T-helper 17 cell (primary cell): ENCODE results near the gene TLL2. TPM values are rescaled to one million over a fixed set of nuclear protein-coding genes. Genes with fewer than 3 reads are reported as not detected.

Experiments used
- ATAC-seq: fragments of 150-1000 bp; cut with Tn5 transposase; 2 replicates; pipeline ENCODE4 v1.10.0; 2021; ENCODE audit warnings: mild to moderate bottlenecking, moderate library complexity
- DNase-seq, 3 donors: peaks; one replicate each; pipeline versions ENCODE4 v3.0.0 to v3.0.0-alpha.2; 2020 to 2021
- H3K9me3 ChIP-seq: one replicate; pipeline ENCODE4 v1.7.0; 2013; ENCODE audit warnings: low read length, mild to moderate bottlenecking; ENCODE audit not compliant: control insufficient read depth, poor library complexity, severe bottlenecking
- H3K27ac Mint-ChIP-seq: one replicate; pipeline ENCODE4 v1.8.0; 2022; ENCODE audit warnings: mild to moderate bottlenecking, moderate library complexity, mixed read lengths
- H3K27me3 Mint-ChIP-seq: one replicate; pipeline ENCODE4 v1.8.0; 2022; ENCODE audit warnings: mixed read lengths
- H3K36me3 Mint-ChIP-seq: one replicate; pipeline ENCODE4 v1.8.0; 2022; ENCODE audit warnings: low read depth, mixed read lengths
- H3K4me1 Mint-ChIP-seq: one replicate; pipeline ENCODE4 v1.8.0; 2022; ENCODE audit warnings: mild to moderate bottlenecking, mixed read lengths
- H3K4me3 Mint-ChIP-seq: one replicate; pipeline ENCODE4 v1.8.0; 2022; ENCODE audit warnings: mild to moderate bottlenecking, moderate library complexity, mixed read lengths
- total RNA-seq, 4 donors: library from RNA in 2 of 4; stranded (reverse) in 2 of 4; gene quantifications; one replicate each; pipeline ENCODE4 v1.2.3 and lab custom pipeline; 2022 to 2026

Gene TLL2
- total RNA-seq, 2 donors from 2014 or later: not detected

- DNase-seq (no peak), ATAC-seq (no peak)
- Mint-ChIP-seq H3K27ac (no peak overlapping the region), H3K4me3 (no peak overlapping the region), H3K36me3 (no peaks in the 10 kb centered on the region), H3K4me1 (no peaks in the 10 kb centered on the region), H3K27me3 (peaks cover 62% of the 10 kb centered on the region)
- H3K9me3 ChIP-seq: no peaks in the 10 kb centered on the region
Observed at GRCh38 chr10:96441987-96442643, 71.6 kb downstream of the TLL2 start.

- peaks cover 55% of the 10 kb centered on the region for H3K27me3 Mint-ChIP-seq
- no peak for ATAC-seq
- no peak overlapping the region for H3K4me3 Mint-ChIP-seq
- no peaks in the 10 kb centered on the region for H3K4me1 Mint-ChIP-seq
- H3K9me3 ChIP-seq: no peaks in the 10 kb centered on the region
- no peaks in the 10 kb centered on the region for H3K36me3 Mint-ChIP-seq
- no peak for DNase-seq
- H3K27ac Mint-ChIP-seq: no peak overlapping the region
Observed at GRCh38 chr10:96441322-96441885, 72.3 kb downstream of the TLL2 start.

- no peaks in the 10 kb centered on the region for H3K9me3 ChIP-seq
- H3K36me3 Mint-ChIP-seq: no peaks in the 10 kb centered on the region
- no peaks in the 10 kb centered on the region for H3K4me1 Mint-ChIP-seq
- DNase-seq (no peak), ATAC-seq (no peak)
- peaks cover 48% of the 10 kb centered on the region for H3K27me3 Mint-ChIP-seq
- H3K27ac Mint-ChIP-seq: no peak overlapping the region
- H3K4me3 Mint-ChIP-seq: no peak overlapping the region
Observed at GRCh38 chr10:96440361-96441292, 73.1 kb downstream of the TLL2 start.

- no peaks in the 10 kb centered on the region for H3K4me1 Mint-ChIP-seq
- no peak overlapping the region for H3K27ac Mint-ChIP-seq
- no peaks in the 10 kb centered on the region for H3K36me3 Mint-ChIP-seq
- peaks cover 42% of the 10 kb centered on the region for H3K27me3 Mint-ChIP-seq
- DNase-seq (no peak), ATAC-seq (no peak)
- no peaks in the 10 kb centered on the region for H3K9me3 ChIP-seq
- H3K4me3 Mint-ChIP-seq: no peak overlapping the region
Observed at GRCh38 chr10:96439725-96440124, 74.0 kb downstream of the TLL2 start.

- no peaks in the 10 kb centered on the region for H3K9me3 ChIP-seq
- H3K4me1 Mint-ChIP-seq: no peaks in the 10 kb centered on the region
- H3K27me3 Mint-ChIP-seq: peaks cover 30% of the 10 kb centered on the region
- ATAC-seq: no peak
- no peak overlapping the region for H3K27ac Mint-ChIP-seq
- no peaks in the 10 kb centered on the region for H3K36me3 Mint-ChIP-seq
- DNase-seq: no peak
- H3K4me3 Mint-ChIP-seq: no peak overlapping the region
Observed at GRCh38 chr10:96436035-96436434, 77.7 kb downstream of the TLL2 start.

GRCh38 chr10:96431211-96431970 lies 82.3 kb downstream of the TLL2 start:
- Mint-ChIP-seq H3K27me3 (peaks cover 30% of the 10 kb centered on the region), H3K36me3 (no peaks in the 10 kb centered on the region), H3K4me1 (no peaks in the 10 kb centered on the region), H3K27ac (no peak overlapping the region), H3K4me3 (no peak overlapping the region)
- DNase-seq (no peak), ATAC-seq (no peak)
- H3K9me3 ChIP-seq: no peaks in the 10 kb centered on the region

- DNase-seq (no peak), ATAC-seq (no peak)
- no peaks in the 10 kb centered on the region for H3K36me3 Mint-ChIP-seq
- H3K4me3 Mint-ChIP-seq: no peak overlapping the region
- H3K9me3 ChIP-seq: no peaks in the 10 kb centered on the region
- H3K4me1 Mint-ChIP-seq: peaks cover 2% of the 10 kb centered on the region
- no peak overlapping the region for H3K27ac Mint-ChIP-seq
- peaks cover 42% of the 10 kb centered on the region for H3K27me3 Mint-ChIP-seq
Observed at GRCh38 chr10:96427291-96427690, 86.4 kb downstream of the TLL2 start.

GRCh38 chr10:96422525-96422924 lies 91.2 kb downstream of the TLL2 start:
- ATAC-seq: no peak
- Mint-ChIP-seq H3K27ac (no peak overlapping the region), H3K4me3 (no peak overlapping the region)

GRCh38 chr10:96421995-96422394 lies 91.7 kb downstream of the TLL2 start:
- Mint-ChIP-seq H3K4me1 (peaks cover 2% of the 10 kb centered on the region), H3K27me3 (peaks cover 37% of the 10 kb centered on the region), H3K4me3 (no peak overlapping the region), H3K27ac (no peak overlapping the region), H3K36me3 (no peaks in the 10 kb centered on the region)
- ATAC-seq (no peak), DNase-seq (no peak)
- no peaks in the 10 kb centered on the region for H3K9me3 ChIP-seq

More at GRCh38 chr10:96422525-96422924, 91.2 kb downstream of the TLL2 start:
- Mint-ChIP-seq H3K27me3 (peaks cover 42% of the 10 kb centered on the region), H3K4me1 (peaks cover 2% of the 10 kb centered on the region), H3K36me3 (no peaks in the 10 kb centered on the region)
- H3K9me3 ChIP-seq: no peaks in the 10 kb centered on the region
- no peak for DNase-seq

- peaks cover 5% of the 10 kb centered on the region for H3K4me1 Mint-ChIP-seq
- H3K27me3 Mint-ChIP-seq: peaks cover 28% of the 10 kb centered on the region
- H3K36me3 Mint-ChIP-seq: no peaks in the 10 kb centered on the region
Observed at GRCh38 chr10:96420228-96421009, 93.3 kb downstream of the TLL2 start.

GRCh38 chr10:96419351-96419750 lies 94.4 kb downstream of the TLL2 start:
- Mint-ChIP-seq H3K27me3 (peaks cover 21% of the 10 kb centered on the region), H3K4me3 (no peak overlapping the region), H3K4me1 (peaks cover 5% of the 10 kb centered on the region), H3K36me3 (no peaks in the 10 kb centered on the region), H3K27ac (no peak overlapping the region)
- no peaks in the 10 kb centered on the region for H3K9me3 ChIP-seq
- DNase-seq (no peak), ATAC-seq (no peak)

More at GRCh38 chr10:96420228-96421009, 93.3 kb downstream of the TLL2 start:
- H3K9me3 ChIP-seq: no peaks in the 10 kb centered on the region
- DNase-seq: no peak
- H3K27ac Mint-ChIP-seq: no peak overlapping the region
- no peak overlapping the region for H3K4me3 Mint-ChIP-seq
- no peak for ATAC-seq

GRCh38 chr10:96418582-96418981 lies 95.1 kb downstream of the TLL2 start:
- H3K9me3 ChIP-seq: no peaks in the 10 kb centered on the region
- Mint-ChIP-seq H3K36me3 (no peaks in the 10 kb centered on the region), H3K27ac (no peak overlapping the region), H3K4me3 (no peak overlapping the region), H3K27me3 (peaks cover 15% of the 10 kb centered on the region), H3K4me1 (peaks cover 3% of the 10 kb centered on the region)
- DNase-seq (no peak), ATAC-seq (no peak)
